ENCODE measurements around the gene GCNT4. TPM values are rescaled to one million over a fixed set of nuclear protein-coding genes. Genes with fewer than 3 reads are reported as not detected.

The GCNT4 gene
- total RNA-seq, 1 experiment from 2014 or later, result 0.63 TPM

DNA sequence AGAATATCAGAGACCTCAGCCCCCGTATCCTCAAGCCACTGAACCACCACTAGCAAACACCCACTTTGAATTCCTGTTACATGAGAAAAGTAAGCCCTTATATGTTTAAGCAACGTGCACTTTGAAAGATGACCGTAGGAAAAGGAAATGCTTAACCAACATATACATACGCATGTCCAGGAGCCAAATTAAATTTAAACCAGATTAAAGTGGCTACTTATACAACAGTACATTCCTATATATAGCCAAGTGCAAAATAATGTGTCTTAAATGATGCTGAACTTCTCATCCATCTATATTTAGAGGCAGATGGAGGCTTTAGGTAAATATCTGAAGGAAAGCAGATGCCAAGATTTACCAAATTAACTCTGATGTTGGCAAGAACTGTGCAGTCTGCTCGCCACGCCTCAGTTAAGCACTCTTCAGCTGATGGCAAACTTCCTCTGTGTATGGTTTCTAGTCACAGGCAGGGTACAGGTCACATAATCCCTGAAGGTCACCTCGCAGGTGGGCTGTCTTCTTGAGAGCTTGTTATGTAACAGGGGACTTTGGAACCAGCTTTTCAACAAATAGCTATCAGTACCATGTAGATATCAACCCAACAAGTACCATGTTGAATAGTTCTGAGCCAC, 8.6 kb downstream of the GCNT4 start:
- no peak overlapping the region for H2BK5ac ChIP-seq (ENCODE audit: insufficient read length, low read length)
- H2BK15ac ChIP-seq (ENCODE audit: low read depth, low read length), result no peak overlapping the region
- H3K9ac ChIP-seq (ENCODE audit: extremely low read depth, insufficient read length, low read length), result no peak overlapping the region
- H4K8ac ChIP-seq (replicated peaks; ENCODE audit: insufficient read length, low read depth, low read length), result no peak overlapping the region
- no peak overlapping the region for H3T11ph ChIP-seq (ENCODE audit: low read length)
- no peaks in the 10 kb centered on the region for H3K23me2 ChIP-seq (ENCODE audit: insufficient read length, low read depth, low read length, poor library complexity, severe bottlenecking)
- TF ChIP-seq, protein P1, sequence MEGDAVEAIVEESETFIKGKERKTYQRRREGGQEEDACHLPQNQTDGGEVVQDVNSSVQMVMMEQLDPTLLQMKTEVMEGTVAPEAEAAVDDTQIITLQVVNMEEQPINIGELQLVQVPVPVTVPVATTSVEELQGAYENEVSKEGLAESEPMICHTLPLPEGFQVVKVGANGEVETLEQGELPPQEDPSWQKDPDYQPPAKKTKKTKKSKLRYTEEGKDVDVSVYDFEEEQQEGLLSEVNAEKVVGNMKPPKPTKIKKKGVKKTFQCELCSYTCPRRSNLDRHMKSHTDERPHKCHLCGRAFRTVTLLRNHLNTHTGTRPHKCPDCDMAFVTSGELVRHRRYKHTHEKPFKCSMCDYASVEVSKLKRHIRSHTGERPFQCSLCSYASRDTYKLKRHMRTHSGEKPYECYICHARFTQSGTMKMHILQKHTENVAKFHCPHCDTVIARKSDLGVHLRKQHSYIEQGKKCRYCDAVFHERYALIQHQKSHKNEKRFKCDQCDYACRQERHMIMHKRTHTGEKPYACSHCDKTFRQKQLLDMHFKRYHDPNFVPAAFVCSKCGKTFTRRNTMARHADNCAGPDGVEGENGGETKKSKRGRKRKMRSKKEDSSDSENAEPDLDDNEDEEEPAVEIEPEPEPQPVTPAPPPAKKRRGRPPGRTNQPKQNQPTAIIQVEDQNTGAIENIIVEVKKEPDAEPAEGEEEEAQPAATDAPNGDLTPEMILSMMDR (conservative IDR thresholded peaks at IDR 0.05), result no peak
- H3K79me2 ChIP-seq (ENCODE audit: insufficient read depth, low read length), result peaks cover 14% of the 10 kb centered on the region
- H2BK12ac ChIP-seq (ENCODE audit: insufficient read length, low read depth, low read length), result no peak overlapping the region
- Mint-ChIP-seq H3K27me3 (ENCODE audit: low read depth) (no peaks in the 10 kb centered on the region), H3K4me1 (peaks cover 0 to 4% of the 10 kb centered on the region in 2 experiments; a peak in 2 of 4 replicates), H3K27ac (no peak overlapping the region), H3K9me3 (no peaks in the 10 kb centered on the region), H3K36me3 (ENCODE audit: insufficient read depth in 1 of 3, low read depth in 3 of 3) (no peaks in the 10 kb centered on the region), H3K4me3 (no peak overlapping the region)
- no peak overlapping the region for H3K56ac ChIP-seq (ENCODE audit: insufficient read length, low read depth, low read length)
- H3K27me3 ChIP-seq (ENCODE audit: insufficient read depth, low read length), result no peaks in the 10 kb centered on the region
- no peak overlapping the region for H2AK5ac ChIP-seq (ENCODE audit: insufficient read length, low read length)
- H3K79me1 ChIP-seq (ENCODE audit: insufficient read depth, low read depth, low read length, poor library complexity, severe bottlenecking), result no peaks in the 10 kb centered on the region
- no peak overlapping the region for H3K14ac ChIP-seq (ENCODE audit: insufficient read depth, low read length)
- DNase-seq, result no peak
- H3K4me1 ChIP-seq (ENCODE audit: insufficient read depth, low read length), result peaks cover 4% of the 10 kb centered on the region
- H2BK20ac ChIP-seq (ENCODE audit: low read depth, low read length, poor library complexity, severe bottlenecking), result no peak overlapping the region
- no peak overlapping the region for H2AFZ ChIP-seq (ENCODE audit: low read length)
- WGBS (ENCODE audit: extremely low coverage, insufficient read length, low lambda C conversion rate), result no CpG with 5 or more reads among the region's 7 CpGs
- H3K9me3 ChIP-seq (ENCODE audit: control insufficient read depth, low read depth, low read length), result no peaks in the 10 kb centered on the region
- no peak overlapping the region for H3K27ac ChIP-seq (ENCODE audit: insufficient read length, low read depth, low read length)
- no peak overlapping the region for H3K4me2 ChIP-seq (ENCODE audit: insufficient read depth, insufficient read length, low read length)
- H3K18ac ChIP-seq (ENCODE audit: insufficient read length, low read depth, low read length), result no peak overlapping the region
- H3K23ac ChIP-seq (ENCODE audit: insufficient read length, low read depth, low read length), result no peak overlapping the region
- H4K5ac ChIP-seq (ENCODE audit: insufficient read length, low read depth, low read length), result no peak overlapping the region
- no peak overlapping the region for H2BK120ac ChIP-seq (ENCODE audit: low read depth, low read length, poor library complexity, severe bottlenecking)
- no peak overlapping the region for H4K91ac ChIP-seq (ENCODE audit: insufficient read length, low read depth, low read length)
- no peaks in the 10 kb centered on the region for H4K20me1 ChIP-seq (ENCODE audit: control insufficient read depth, insufficient read depth, insufficient read length)
- H3K4ac ChIP-seq (ENCODE audit: low read depth, low read length), result no peak overlapping the region
